ENCODE results near the gene PRDM2.

GRCh38 chr1:13766592-13767564, 66.9 kb downstream of the PRDM2 start:
- TF ChIP-seq EZH2 (IDR thresholded peaks at IDR 0.05; ENCODE audit: borderline replicate concordance) (no peak), CTCF (IDR thresholded peaks at IDR 0.05; ENCODE audit: poor library complexity) (no peak), EZH2phosphoT487 (IDR thresholded peaks at IDR 0.05; ENCODE audit: low read depth, severe bottlenecking, unreplicated experiment) (no peak)
